HEK293 (cell line): ENCODE measurements around the gene RELT.

Experiments
- CTCF ChIA-PET: fragments of 350-600 bp; formaldehyde crosslinking; extraction: SDS; loops from one replicate; lab custom pipeline; 2021; ENCODE audit warnings: antibody characterized with exemption; lab: Yijun Ruan, JAX
- POLR2A ChIA-PET: fragments of 300-600 bp; formaldehyde crosslinking; extraction: SDS; loops from one replicate; lab custom pipeline; 2020; ENCODE audit warnings: antibody characterized with exemption, inconsistent platforms; lab: Yijun Ruan, JAX
- H3K27ac ChIP-seq: fragments of 200-500 bp; sonication (Bioruptor generic); 2 replicates; pipeline ENCODE4 v1.5.1; 2014; ENCODE audit warnings: low read depth, low read length, control low read depth, inconsistent platforms; ENCODE audit errors: extremely low read depth
- H3K36me3 ChIP-seq, 2 experiments: fragments of 200-500 bp in 1 of 2; sonication (Bioruptor generic) in 1 of 2; 1 replicate in 1 of 2; 2 replicates in 1 of 2; pipeline ENCODE4 v1.5.1; 2014 to 2017; ENCODE audit warnings: inconsistent platforms in 2 of 2, low read length in 2 of 2; ENCODE audit not compliant: control insufficient read depth in 2 of 2, insufficient read depth in 1 of 2
- H3K4me1 ChIP-seq: fragments of 200-500 bp; sonication (Bioruptor generic); 2 replicates; pipeline ENCODE4 v1.5.1; 2014; ENCODE audit warnings: mild to moderate bottlenecking, low read length, inconsistent platforms; ENCODE audit not compliant: control insufficient read depth, insufficient read depth
- H3K4me3 ChIP-seq: 2 replicates; pipeline ENCODE4 v1.5.1; 2011; ENCODE audit warnings: low read depth, mild to moderate bottlenecking, control low read depth, low read length, moderate library complexity
- H3K9me3 ChIP-seq: fragments of 200-500 bp; sonication (Bioruptor generic); 2 replicates; pipeline ENCODE4 v1.5.1; 2014; ENCODE audit warnings: low read depth, low read length, inconsistent platforms; ENCODE audit not compliant: control insufficient read depth, insufficient read depth
- BCL6B ChIP-seq: fragments of 450-650 bp; formaldehyde crosslinking; IDR thresholded peaks from 2 replicates; pipeline ENCODE4 v1.5.1; 2017; ENCODE audit warnings: missing biosample characterization, missing genetic modification characterization
- CTCF ChIP-seq: fragments of 450-650 bp; formaldehyde crosslinking; IDR thresholded peaks from 2 replicates; pipeline ENCODE4 v1.5.1; 2016; ENCODE audit warnings: missing biosample characterization, missing genetic modification characterization
- GLI4 ChIP-seq: fragments of 450-650 bp; formaldehyde crosslinking; IDR thresholded peaks from 2 replicates; pipeline ENCODE4 v1.5.1; 2016; ENCODE audit warnings: missing biosample characterization, missing genetic modification characterization
- OSR2 ChIP-seq: fragments of 450-650 bp; formaldehyde crosslinking; IDR thresholded peaks from 2 replicates; pipeline ENCODE4 v1.5.1; 2016; ENCODE audit warnings: missing biosample characterization, missing genetic modification characterization
- PRDM4 ChIP-seq: fragments of 450-650 bp; formaldehyde crosslinking; IDR thresholded peaks from 2 replicates; pipeline ENCODE4 v1.5.1; 2017; ENCODE audit warnings: missing biosample characterization, missing genetic modification characterization
- SALL2 ChIP-seq: fragments of 450-650 bp; formaldehyde crosslinking; IDR thresholded peaks from 2 replicates; pipeline ENCODE4 v1.5.0; 2017; ENCODE audit warnings: missing biosample characterization, mild to moderate bottlenecking, missing genetic modification characterization, borderline replicate concordance
- SP2 ChIP-seq: fragments of 450-650 bp; formaldehyde crosslinking; IDR thresholded peaks from 2 replicates; pipeline ENCODE4 v1.5.1; 2016; ENCODE audit warnings: missing biosample characterization, missing genetic modification characterization
- SP7 ChIP-seq: fragments of 450-650 bp; formaldehyde crosslinking; IDR thresholded peaks from 2 replicates; pipeline ENCODE4 v1.5.1; 2016; ENCODE audit warnings: missing biosample characterization, missing genetic modification characterization
- ZBTB7A ChIP-seq: fragments of 450-650 bp; formaldehyde crosslinking; IDR thresholded peaks from 2 replicates; pipeline ENCODE4 v1.5.1; 2016; ENCODE audit warnings: low read depth, missing biosample characterization, missing genetic modification characterization
- ZFP37 ChIP-seq: fragments of 450-650 bp; formaldehyde crosslinking; IDR thresholded peaks from 2 replicates; pipeline ENCODE4 v1.5.1; 2016; ENCODE audit warnings: missing biosample characterization, missing genetic modification characterization
- ZNF10 ChIP-seq: fragments of 450-650 bp; formaldehyde crosslinking; IDR thresholded peaks from 2 replicates; pipeline ENCODE4 v1.5.1; 2017; ENCODE audit warnings: missing biosample characterization, missing genetic modification characterization
- ZNF121 ChIP-seq: fragments of 450-650 bp; formaldehyde crosslinking; IDR thresholded peaks from 2 replicates; pipeline ENCODE4 v1.5.1; 2016; ENCODE audit warnings: missing biosample characterization, missing genetic modification characterization
- ZNF223 ChIP-seq: fragments of 450-650 bp; formaldehyde crosslinking; IDR thresholded peaks from 2 replicates; pipeline ENCODE4 v1.5.1; 2016; ENCODE audit warnings: missing biosample characterization, missing genetic modification characterization
- ZNF239 ChIP-seq: fragments of 450-650 bp; formaldehyde crosslinking; IDR thresholded peaks from 2 replicates; pipeline ENCODE4 v1.5.1; 2016; ENCODE audit warnings: missing biosample characterization, missing genetic modification characterization
- ZNF335 ChIP-seq: fragments of 450-650 bp; formaldehyde crosslinking; conservative IDR thresholded peaks from 2 replicates; pipeline ENCODE4 v1.5.1; 2016; ENCODE audit warnings: missing biosample characterization, missing genetic modification characterization
- ZNF529 ChIP-seq: fragments of 450-650 bp; formaldehyde crosslinking; IDR thresholded peaks from 2 replicates; pipeline ENCODE4 v1.5.1; 2017; ENCODE audit warnings: missing genetic modification characterization, missing biosample characterization; ENCODE audit not compliant: insufficient replicate concordance
- ZNF544 ChIP-seq: fragments of 450-650 bp; formaldehyde crosslinking; IDR thresholded peaks from 2 replicates; pipeline ENCODE4 v1.5.0; 2017; ENCODE audit warnings: missing biosample characterization, missing genetic modification characterization
- ZNF555 ChIP-seq: fragments of 450-650 bp; formaldehyde crosslinking; conservative IDR thresholded peaks from 2 replicates; pipeline ENCODE4 v1.5.1; 2017; ENCODE audit warnings: missing biosample characterization, mild to moderate bottlenecking, missing genetic modification characterization, inconsistent platforms
- ZNF629 ChIP-seq: fragments of 450-650 bp; formaldehyde crosslinking; IDR thresholded peaks from 2 replicates; pipeline ENCODE4 v1.5.1; 2017; ENCODE audit warnings: missing biosample characterization, missing genetic modification characterization
- ZNF704 ChIP-seq: fragments of 450-650 bp; formaldehyde crosslinking; IDR thresholded peaks from 2 replicates; pipeline ENCODE4 v1.5.1; 2016; ENCODE audit warnings: missing biosample characterization, missing genetic modification characterization
- ZNF747 ChIP-seq: fragments of 450-650 bp; formaldehyde crosslinking; IDR thresholded peaks from 2 replicates; pipeline ENCODE4 v1.5.1; 2016; ENCODE audit warnings: missing biosample characterization, missing genetic modification characterization
- ZNF776 ChIP-seq: fragments of 450-650 bp; formaldehyde crosslinking; IDR thresholded peaks from 2 replicates; pipeline ENCODE4 v1.5.0; 2017; ENCODE audit warnings: missing biosample characterization, missing genetic modification characterization, borderline replicate concordance

RELT gene

GRCh38 chr11:73374151-73374550 lies 2.0 kb upstream of the RELT start:
- ChIA-PET CTCF (interaction anchor here (0.7 to 2.8 kb wide), 10 partner anchors 14 to 940 kb away, joined by 3 to 23 read pairs (median 6); no protein-coding TSS in a partner anchor), POLR2A (no interaction called here)
- Histone ChIP-seq H3K27ac (no peak overlapping the region), H3K4me3 (no peak overlapping the region), H3K36me3 (no peaks in the 10 kb centered on the region), H3K9me3 (no peaks in the 10 kb centered on the region), H3K4me1 (no peaks in the 10 kb centered on the region)
- TF ChIP-seq ZBTB7A (tag by site-specific recombination) (no peak), SP7 (tag by site-specific recombination) (0 out of 2 replicates have a peak, but pooled peaks have one; percentile 33)

GRCh38 chr11:73375830-73376159 lies 404 bp upstream of the RELT start:
- POLR2A ChIA-PET: interaction anchor here (0.6 to 1.7 kb wide), 2 partner anchors 19 to 68 kb away, joined by 3 to 6 read pairs; partner anchors contain the start of gene ARHGEF17
- no peaks in the 10 kb centered on the region for H3K9me3 ChIP-seq
- no peaks in the 10 kb centered on the region for H3K36me3 ChIP-seq
- TF ChIP-seq ZNF629 (tag by site-specific recombination) (no peak), ZNF10 (tag by site-specific recombination) (0 out of 2 replicates have a peak, but pooled peaks have one; percentile 14), ZNF335 (0 out of 2 replicates have a peak, but pooled peaks have one; percentile 30)
- H3K4me1 ChIP-seq: no peaks in the 10 kb centered on the region
- H3K27ac ChIP-seq: no peak overlapping the region
- CTCF ChIA-PET: interaction anchor here (1.4 to 2.8 kb wide), 4 partner anchors 9 to 69 kb away, joined by 3 to 23 read pairs (median 14); no protein-coding TSS in a partner anchor
- H3K4me3 ChIP-seq: no peak overlapping the region

- Histone ChIP-seq H3K27ac (peak overlapping the region; percentile 64; the same call in 1 of the 2 replicates), H3K36me3 (no peaks in the 10 kb centered on the region), H3K9me3 (no peaks in the 10 kb centered on the region), H3K4me1 (no peaks in the 10 kb centered on the region), H3K4me3 (peak overlapping the region; percentile 82)
- POLR2A ChIA-PET: interaction anchor here (0.8 to 1.7 kb wide), 3 partner anchors 16 to 70 kb away, joined by 3 to 8 read pairs (median 6); partner anchors contain the start of gene ARHGEF17
- CTCF ChIA-PET: interaction anchor here (0.6 to 1.4 kb wide), 4 partner anchors 8 to 82 kb away, joined by 3 to 5 read pairs (median 3); no protein-coding TSS in a partner anchor
- TF ChIP-seq ZNF239 (tag by site-specific recombination) (no peak), ZFP37 (tag by site-specific recombination) (peak; percentile 87), ZNF776 (tag by site-specific recombination) (no peak), ZNF555 (tag by site-specific recombination) (no peak), SALL2 (tag by site-specific recombination) (no peak), ZNF121 (tag by site-specific recombination) (no peak), ZNF544 (tag by site-specific recombination) (no peak), OSR2 (tag by site-specific recombination) (no peak), ZNF747 (tag by site-specific recombination) (no peak), ZNF223 (tag by site-specific recombination) (no peak), CTCF (tag by site-specific recombination) (peak; percentile 45; the same call in 1 of the 2 replicates), GLI4 (tag by site-specific recombination) (0 out of 2 replicates have a peak, but pooled peaks have one; percentile 81), ZNF529 (no peak), SP7 (tag by site-specific recombination) (peak; percentile 95), PRDM4 (tag by site-specific recombination) (no peak; the same call in 1 of the 2 replicates), ZNF704 (no peak), BCL6B (tag by site-specific recombination) (no peak; the same call in 1 of the 2 replicates), SP2 (tag by site-specific recombination) (peak; percentile 55)
These were observed 817 bp downstream of the RELT start for GRCh38 chr11:73376803-73377629.
